Measurements from ENCODE around the gene HHIP.

HHIP gene

DNA sequence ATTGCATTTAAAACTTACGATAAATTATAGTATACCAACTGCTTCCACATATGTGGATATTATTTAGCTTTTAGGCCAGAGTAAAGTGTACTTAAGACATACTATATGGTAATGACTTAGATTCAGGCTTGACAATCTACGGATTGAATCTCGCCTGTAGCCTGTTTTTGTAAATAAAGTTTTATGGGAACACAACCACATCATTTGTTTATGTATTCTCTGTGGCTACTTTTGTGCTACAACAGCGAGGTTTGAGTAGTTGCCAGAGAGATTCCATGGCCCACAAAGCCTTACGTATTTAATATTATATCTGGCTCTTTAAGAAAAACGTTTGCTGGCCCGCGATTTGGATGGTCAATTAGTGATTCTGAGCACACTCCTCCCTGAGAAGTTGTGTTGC is 37.6 kb downstream of the HHIP start:
- Histone ChIP-seq H3F3A (ENCODE audit: control insufficient read depth, insufficient read depth) (no peaks in the 10 kb centered on the region), H3K79me2 (ENCODE audit: control insufficient read depth, low read length) (no peaks in the 10 kb centered on the region), H3K27me3 (ENCODE audit: control insufficient read depth, low read length) (no peaks in the 10 kb centered on the region), H3K27ac (ENCODE audit: low read depth, low read length) (no peak overlapping the region), H4K20me1 (ENCODE audit: control insufficient read depth, insufficient read depth, low read depth, low read length) (no peaks in the 10 kb centered on the region), H3K4me1 (ENCODE audit: control insufficient read depth, low read length) (no peaks in the 10 kb centered on the region), H3K36me3 (ENCODE audit: control insufficient read depth, low read length) (no peaks in the 10 kb centered on the region), H3K9me2 (replicated peaks; ENCODE audit: control insufficient read depth, low read length) (no peaks in the 10 kb centered on the region), H3K4me2 (ENCODE audit: low read length) (no peak overlapping the region), H3K9me3 (ENCODE audit: control insufficient read depth, insufficient read depth, low read length) (no peaks in the 10 kb centered on the region), H3K4me3 (ENCODE audit: low read length) (no peak overlapping the region)
- TF ChIP-seq, protein P1, sequence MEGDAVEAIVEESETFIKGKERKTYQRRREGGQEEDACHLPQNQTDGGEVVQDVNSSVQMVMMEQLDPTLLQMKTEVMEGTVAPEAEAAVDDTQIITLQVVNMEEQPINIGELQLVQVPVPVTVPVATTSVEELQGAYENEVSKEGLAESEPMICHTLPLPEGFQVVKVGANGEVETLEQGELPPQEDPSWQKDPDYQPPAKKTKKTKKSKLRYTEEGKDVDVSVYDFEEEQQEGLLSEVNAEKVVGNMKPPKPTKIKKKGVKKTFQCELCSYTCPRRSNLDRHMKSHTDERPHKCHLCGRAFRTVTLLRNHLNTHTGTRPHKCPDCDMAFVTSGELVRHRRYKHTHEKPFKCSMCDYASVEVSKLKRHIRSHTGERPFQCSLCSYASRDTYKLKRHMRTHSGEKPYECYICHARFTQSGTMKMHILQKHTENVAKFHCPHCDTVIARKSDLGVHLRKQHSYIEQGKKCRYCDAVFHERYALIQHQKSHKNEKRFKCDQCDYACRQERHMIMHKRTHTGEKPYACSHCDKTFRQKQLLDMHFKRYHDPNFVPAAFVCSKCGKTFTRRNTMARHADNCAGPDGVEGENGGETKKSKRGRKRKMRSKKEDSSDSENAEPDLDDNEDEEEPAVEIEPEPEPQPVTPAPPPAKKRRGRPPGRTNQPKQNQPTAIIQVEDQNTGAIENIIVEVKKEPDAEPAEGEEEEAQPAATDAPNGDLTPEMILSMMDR (IDR thresholded peaks at IDR 0.05; ENCODE audit: low read depth, low read length, poor library complexity, severe bottlenecking), result no peak
- TF ChIP-seq EZH2phosphoT487 (IDR thresholded peaks at IDR 0.05; ENCODE audit: borderline replicate concordance, low read length), result no peak

DNA sequence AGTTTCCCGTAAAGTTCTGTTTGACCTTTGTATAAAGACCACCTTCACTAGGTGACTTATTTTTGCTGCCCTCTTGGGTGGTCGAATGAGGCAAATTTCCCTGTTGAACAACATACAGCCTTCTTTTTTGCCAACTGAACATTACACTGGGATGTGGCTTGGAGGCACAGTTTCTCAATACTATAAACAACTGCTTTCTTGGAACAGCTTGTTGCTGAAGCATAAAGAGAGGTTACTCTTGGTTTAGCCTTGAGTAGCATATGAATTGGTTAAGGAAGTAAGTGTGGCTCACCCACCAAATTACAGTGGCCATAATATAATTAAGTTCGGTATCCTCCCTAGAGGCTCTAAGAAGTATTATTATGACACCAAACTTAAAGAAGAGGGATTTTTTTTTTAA is 40.0 kb downstream of the HHIP start:
- no peaks in the 10 kb centered on the region for H3K4me1 ChIP-seq (ENCODE audit: control insufficient read depth, low read length)
- no peak overlapping the region for H3K4me2 ChIP-seq (ENCODE audit: low read length)
- H3K9me2 ChIP-seq (replicated peaks; ENCODE audit: control insufficient read depth, low read length), result no peaks in the 10 kb centered on the region
- no peaks in the 10 kb centered on the region for H4K20me1 ChIP-seq (ENCODE audit: control insufficient read depth, insufficient read depth, low read depth, low read length)
- H3K27me3 ChIP-seq (ENCODE audit: control insufficient read depth, low read length), result no peaks in the 10 kb centered on the region
- no peak overlapping the region for H3K27ac ChIP-seq (ENCODE audit: low read depth, low read length)
- H3F3A ChIP-seq (ENCODE audit: control insufficient read depth, insufficient read depth), result no peaks in the 10 kb centered on the region
- no peak overlapping the region for H3K4me3 ChIP-seq (ENCODE audit: low read length)
- no peak for TF ChIP-seq EZH2phosphoT487 (IDR thresholded peaks at IDR 0.05; ENCODE audit: borderline replicate concordance, low read length)
- TF ChIP-seq, protein P1 (IDR thresholded peaks at IDR 0.05; ENCODE audit: low read depth, low read length, poor library complexity, severe bottlenecking), result no peak
- H3K9me3 ChIP-seq (ENCODE audit: control insufficient read depth, insufficient read depth, low read length), result no peaks in the 10 kb centered on the region
- H3K79me2 ChIP-seq (ENCODE audit: control insufficient read depth, low read length), result no peaks in the 10 kb centered on the region
- no peaks in the 10 kb centered on the region for H3K36me3 ChIP-seq (ENCODE audit: control insufficient read depth, low read length)

DNA sequence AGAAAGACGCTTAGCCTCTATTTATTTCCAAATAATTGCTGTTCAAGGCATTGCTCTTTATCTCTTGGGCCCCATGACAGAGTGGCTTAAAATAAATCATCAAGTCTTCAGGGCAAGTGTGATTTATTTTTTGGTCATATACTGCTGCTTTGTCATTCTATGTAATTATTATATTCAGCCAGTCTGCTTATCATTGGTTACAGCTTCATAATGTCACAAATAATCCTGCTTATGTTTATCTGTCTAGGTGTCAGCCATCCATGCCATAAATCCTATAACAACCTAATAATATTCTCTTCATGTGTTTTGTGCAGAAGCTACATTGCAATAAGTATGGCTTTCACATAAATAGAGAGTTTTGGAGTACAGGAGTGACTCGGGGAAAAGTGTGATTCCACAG is 41.0 kb downstream of the HHIP start:
- H3K9me3 ChIP-seq (ENCODE audit: control insufficient read depth, insufficient read depth, low read length), result no peaks in the 10 kb centered on the region
- no peaks in the 10 kb centered on the region for H3F3A ChIP-seq (ENCODE audit: control insufficient read depth, insufficient read depth)
- H3K4me2 ChIP-seq (ENCODE audit: low read length), result no peak overlapping the region
- no peaks in the 10 kb centered on the region for H3K9me2 ChIP-seq (replicated peaks; ENCODE audit: control insufficient read depth, low read length)
- no peak overlapping the region for H3K27ac ChIP-seq (ENCODE audit: low read depth, low read length)
- no peak overlapping the region for H3K4me3 ChIP-seq (ENCODE audit: low read length)
- no peaks in the 10 kb centered on the region for H3K27me3 ChIP-seq (ENCODE audit: control insufficient read depth, low read length)
- H3K79me2 ChIP-seq (ENCODE audit: control insufficient read depth, low read length), result no peaks in the 10 kb centered on the region
- no peaks in the 10 kb centered on the region for H3K36me3 ChIP-seq (ENCODE audit: control insufficient read depth, low read length)
- TF ChIP-seq EZH2phosphoT487 (IDR thresholded peaks at IDR 0.05; ENCODE audit: borderline replicate concordance, low read length), result no peak
- TF ChIP-seq, protein P1 (IDR thresholded peaks at IDR 0.05; ENCODE audit: low read depth, low read length, poor library complexity, severe bottlenecking), result no peak
- no peaks in the 10 kb centered on the region for H4K20me1 ChIP-seq (ENCODE audit: control insufficient read depth, insufficient read depth, low read depth, low read length)
- H3K4me1 ChIP-seq (ENCODE audit: control insufficient read depth, low read length), result no peaks in the 10 kb centered on the region

DNA sequence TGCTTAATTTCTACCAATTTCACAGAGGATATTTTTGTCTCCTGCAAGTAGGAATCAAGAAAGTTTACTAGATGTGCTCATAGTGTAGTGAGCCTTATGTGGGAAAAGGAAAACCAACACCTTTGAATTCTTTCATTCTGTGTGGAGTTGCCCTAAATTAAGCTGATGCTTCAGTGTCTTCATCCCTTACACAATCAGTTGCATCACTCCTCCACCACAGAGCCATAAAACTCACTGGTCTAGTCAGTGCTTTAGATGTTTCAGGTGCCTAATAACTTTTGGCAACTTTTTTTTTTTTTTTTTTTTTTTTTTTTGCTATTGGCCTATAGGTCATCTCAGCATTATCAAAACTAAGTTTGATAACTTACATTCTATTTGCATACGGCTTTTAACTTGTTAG is 41.5 kb downstream of the HHIP start:
- no peak for TF ChIP-seq EZH2phosphoT487 (IDR thresholded peaks at IDR 0.05; ENCODE audit: borderline replicate concordance, low read length)
- TF ChIP-seq, protein P1 (IDR thresholded peaks at IDR 0.05; ENCODE audit: low read depth, low read length, poor library complexity, severe bottlenecking), result no peak
- Histone ChIP-seq H3K4me1 (ENCODE audit: control insufficient read depth, low read length) (no peaks in the 10 kb centered on the region), H3K36me3 (ENCODE audit: control insufficient read depth, low read length) (no peaks in the 10 kb centered on the region)

More for the DNA sequence above, 41.5 kb downstream of the HHIP start:
- no peak overlapping the region for H3K27ac ChIP-seq (ENCODE audit: low read depth, low read length)
- H3K4me3 ChIP-seq (ENCODE audit: low read length), result no peak overlapping the region
- no peaks in the 10 kb centered on the region for H3K27me3 ChIP-seq (ENCODE audit: control insufficient read depth, low read length)
- no peaks in the 10 kb centered on the region for H3K79me2 ChIP-seq (ENCODE audit: control insufficient read depth, low read length)
- no peaks in the 10 kb centered on the region for H3K9me3 ChIP-seq (ENCODE audit: control insufficient read depth, insufficient read depth, low read length)
- no peaks in the 10 kb centered on the region for H3K9me2 ChIP-seq (replicated peaks; ENCODE audit: control insufficient read depth, low read length)
- H4K20me1 ChIP-seq (ENCODE audit: control insufficient read depth, insufficient read depth, low read depth, low read length), result no peaks in the 10 kb centered on the region
- no peaks in the 10 kb centered on the region for H3F3A ChIP-seq (ENCODE audit: control insufficient read depth, insufficient read depth)
- H3K4me2 ChIP-seq (ENCODE audit: low read length), result no peak overlapping the region

Data from DOHH2 (cell line).